ENCODE results near the gene BRWD1.

- TF ChIP-seq SRF (IDR thresholded peaks at IDR 0.05; ENCODE audit: low read depth, low read length) (no peak), CTCF (IDR thresholded peaks at IDR 0.05; ENCODE audit: control extremely low read depth in 1 of 3, insufficient read depth in 1 of 3, low read depth in 1 of 3, low read length in 3 of 3) (no peak), YY1 (IDR thresholded peaks at IDR 0.05; ENCODE audit: low read depth, low read length) (no peak), MAX (IDR thresholded peaks at IDR 0.05) (no peak), EZH2 (IDR thresholded peaks at IDR 0.05; ENCODE audit: low read depth, low read length, severe bottlenecking) (no peak), ZNF274 (IDR thresholded peaks at IDR 0.05; ENCODE audit: borderline replicate concordance, extremely low read depth, low read length) (no peak), CHD2 (IDR thresholded peaks at IDR 0.05; ENCODE audit: low read length) (no peak), KDM1A (IDR thresholded peaks at IDR 0.05; ENCODE audit: borderline replicate concordance, low read length) (no peak), SP4 (IDR thresholded peaks at IDR 0.05; ENCODE audit: low read length) (no peak)
Observed at GRCh38 chr21:39348040-39348354, 34.6 kb upstream of the BRWD1 start.

All from H1 (cell line).